ENCODE results near the gene DSE.

The DSE gene

DNA sequence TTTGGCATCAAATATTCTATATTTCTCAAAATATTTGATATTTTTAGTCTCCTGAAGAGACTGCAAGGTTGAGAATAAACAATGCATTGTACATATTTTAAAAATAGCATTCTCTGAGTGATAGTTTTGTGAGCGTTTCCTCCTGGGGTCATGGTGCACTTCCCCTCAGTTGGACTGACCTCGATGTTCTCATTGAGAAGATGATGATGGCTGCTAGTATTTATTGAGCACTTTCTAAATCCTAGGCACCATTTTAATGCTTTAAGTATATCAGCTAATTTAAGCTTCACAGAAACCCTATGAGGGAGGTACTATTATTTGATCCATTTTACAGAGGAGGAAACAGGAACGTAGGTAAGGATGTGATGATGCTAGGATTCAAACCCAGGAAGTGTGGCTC is 18.2 kb downstream of the DSE start:
- DNase-seq, result no peak

DNA sequence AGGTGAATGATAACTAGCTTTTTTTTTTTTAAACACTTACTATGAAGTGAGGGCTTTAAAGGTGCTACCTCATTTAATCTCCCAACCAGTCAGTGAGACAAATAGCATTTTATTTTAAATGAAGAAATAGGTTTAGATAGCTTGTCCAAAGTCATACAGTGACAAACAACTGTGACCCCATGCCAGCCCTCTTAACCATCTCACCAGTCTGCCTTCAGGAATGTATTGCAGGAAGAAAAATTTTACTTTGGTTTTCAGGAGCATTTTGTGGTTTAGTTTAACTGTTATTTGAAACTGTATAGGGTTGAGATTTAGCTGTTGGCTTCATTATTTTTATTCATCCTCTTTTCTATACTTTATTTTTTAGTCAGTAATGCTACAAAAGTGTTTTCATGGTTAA is 18.6 kb downstream of the DSE start:
- DNase-seq, result no peak

DNA sequence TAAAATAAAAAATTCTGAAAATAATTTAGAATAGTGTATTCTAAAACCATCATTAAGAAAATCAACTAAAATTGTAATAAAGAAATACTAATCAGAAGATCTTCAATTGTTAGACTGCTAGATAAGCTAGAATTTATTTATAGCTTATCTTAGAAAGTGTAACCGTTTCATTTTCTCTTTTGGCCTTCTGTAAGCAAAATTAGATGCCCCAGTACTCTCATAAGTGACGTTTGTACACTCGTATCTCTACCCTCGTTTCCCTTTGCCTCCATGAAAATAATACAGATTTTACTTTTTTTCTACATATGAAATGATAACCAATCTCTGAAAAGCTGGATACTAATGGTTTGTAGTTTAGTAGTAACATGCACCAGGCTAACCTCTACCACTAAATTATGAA is 19.8 kb downstream of the DSE start:
- no peak for DNase-seq

DNA sequence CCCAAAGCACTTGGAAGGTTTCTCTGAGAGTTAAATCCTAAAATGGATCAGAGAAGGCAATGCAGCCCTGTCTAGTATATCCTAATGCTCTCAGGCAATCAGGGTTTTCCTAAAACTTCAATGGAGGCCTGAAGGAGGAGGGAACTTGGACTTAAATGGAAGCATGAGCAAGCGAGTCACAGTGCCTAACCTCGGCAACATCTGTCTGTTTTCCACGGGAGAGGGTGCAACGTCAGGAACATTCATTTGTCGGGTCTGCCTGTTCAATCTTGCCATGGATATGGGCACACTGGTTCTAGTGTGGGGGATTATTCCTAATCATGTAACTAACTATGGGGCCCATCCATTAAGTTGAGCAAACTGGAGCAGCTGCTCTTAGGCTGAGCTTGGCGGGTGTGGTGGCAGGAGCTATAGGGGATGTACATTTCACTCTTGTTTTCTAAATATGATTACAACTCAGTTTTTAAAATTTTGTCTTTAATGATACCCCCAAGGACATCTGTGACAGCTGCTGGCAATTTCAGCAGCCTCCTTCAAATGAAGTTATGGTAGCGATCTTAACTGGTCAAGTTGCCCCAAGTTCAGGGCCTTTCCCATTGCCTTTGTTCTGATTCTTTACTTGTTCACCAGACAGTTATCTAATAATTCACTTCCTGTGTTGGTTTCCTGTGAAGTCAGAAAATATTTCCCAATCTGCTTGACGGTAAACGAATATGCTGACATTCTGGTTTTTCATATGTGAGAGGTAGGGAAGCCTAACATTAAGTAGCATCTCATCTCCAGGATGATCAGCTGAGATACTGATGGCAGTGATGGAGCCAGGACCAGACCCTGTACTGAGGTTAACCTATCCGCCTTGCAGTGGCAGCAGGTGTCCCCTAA is 21.6 kb downstream of the DSE start:
- DNase-seq, result peak; percentile 13

DNA sequence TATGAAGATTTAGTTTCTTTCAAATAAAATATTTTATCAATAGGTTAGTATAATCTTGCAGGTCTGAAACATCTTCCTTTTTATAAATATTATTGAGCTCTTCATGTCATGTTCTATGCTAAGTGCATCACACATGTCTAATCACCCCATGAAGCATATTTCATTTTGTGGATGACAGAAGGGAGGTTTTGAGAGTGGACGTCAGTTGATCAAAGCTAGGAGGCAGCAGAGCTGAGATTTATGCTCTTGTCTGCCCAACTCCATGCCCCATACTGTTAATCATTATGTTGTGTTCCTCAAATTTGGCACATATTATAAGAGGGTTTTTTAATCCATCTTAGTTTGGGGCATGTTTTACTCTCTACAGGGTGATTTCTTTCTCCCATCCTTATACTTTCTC is 22.7 kb downstream of the DSE start:
- no peak for DNase-seq

DNA sequence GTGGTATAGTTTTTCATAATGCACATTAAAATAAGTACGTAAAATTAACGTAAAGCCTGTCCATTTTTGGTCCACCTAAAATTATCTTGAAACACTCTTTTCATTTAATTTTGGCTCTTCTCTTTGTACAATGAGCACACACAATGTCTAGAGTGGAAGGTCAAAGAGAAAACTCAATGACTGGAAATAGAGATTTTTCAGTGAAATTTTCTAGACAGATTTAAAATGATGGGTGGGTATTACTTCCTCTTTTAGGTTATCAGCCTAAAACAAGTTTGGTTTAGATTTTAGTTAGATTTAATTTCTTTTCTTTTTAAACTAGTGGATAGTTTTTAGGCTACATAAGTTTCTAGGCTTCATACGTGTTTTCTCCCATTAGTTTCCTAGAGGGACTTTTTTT is 24.9 kb downstream of the DSE start:
- DNase-seq, result no peak

DNA sequence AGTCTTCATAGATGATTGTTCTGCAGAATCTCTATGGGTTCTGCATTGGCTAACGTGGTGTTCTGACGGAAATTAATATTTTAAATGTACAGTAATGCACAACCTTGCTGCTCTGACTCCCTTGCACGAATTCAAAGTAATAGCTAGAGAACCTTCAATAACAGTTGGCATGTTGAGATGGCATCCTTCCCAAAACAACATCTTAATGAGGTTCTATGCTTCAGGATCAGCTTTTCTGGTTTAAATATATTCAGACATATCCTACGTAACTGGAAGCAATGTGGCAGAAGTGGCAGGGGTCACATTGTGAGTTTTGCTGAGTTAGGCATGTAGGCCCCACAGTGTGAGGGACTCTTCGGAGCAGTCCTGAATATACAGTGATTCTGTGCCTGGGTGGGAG is 25.7 kb downstream of the DSE start:
- no peak for DNase-seq

DNA sequence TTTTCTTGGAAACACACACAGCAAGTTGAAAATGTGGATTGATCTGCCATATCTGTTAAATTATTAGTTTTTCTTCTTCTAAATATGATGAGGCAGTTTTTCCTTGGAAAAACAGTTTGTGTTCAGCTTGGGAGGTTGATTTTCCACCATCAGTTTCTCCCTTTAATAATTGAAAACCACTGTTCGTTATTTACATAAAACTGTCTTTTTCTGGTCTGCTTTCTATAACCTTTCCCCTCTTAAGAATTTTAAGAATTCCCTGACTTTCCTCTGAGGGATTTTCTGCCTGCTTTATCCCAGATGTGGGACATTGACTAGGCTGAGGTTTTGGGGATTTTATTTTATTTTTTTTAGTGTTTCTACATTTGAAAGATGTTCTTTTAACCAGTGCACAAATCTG is 27.2 kb downstream of the DSE start:
- DNase-seq, result no peak

DNA sequence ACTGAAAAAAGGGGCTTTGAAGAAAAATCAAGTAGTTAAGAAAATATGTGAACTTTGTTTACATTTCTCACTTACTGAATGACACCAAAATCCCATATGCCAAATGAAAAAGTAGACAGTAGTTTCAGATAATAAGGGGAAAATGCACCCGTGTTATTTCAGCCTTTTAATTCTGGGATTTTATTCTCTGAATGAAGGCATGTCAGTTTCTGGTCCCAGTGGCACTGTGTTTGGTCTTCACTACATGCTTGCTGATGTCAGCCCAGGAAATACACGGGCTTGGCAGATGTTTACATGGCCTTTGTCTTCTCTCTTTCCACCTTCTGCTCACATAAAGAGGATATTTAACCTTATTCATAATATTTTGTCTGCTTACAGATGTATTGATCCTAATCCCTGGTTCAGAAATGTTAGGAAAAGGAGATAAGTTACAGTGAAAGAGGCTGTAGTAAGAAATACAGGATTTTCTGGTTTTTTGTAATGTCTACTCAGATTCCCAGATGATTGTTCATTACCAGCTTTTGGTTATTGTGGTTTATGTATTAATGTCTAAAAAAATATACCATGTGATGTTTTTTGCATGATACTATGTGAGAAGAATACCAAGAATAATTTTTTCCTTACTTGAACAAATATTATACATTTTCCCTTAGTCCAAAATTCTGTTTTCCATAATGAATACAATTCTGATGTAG is 27.7 kb downstream of the DSE start:
- DNase-seq, result no peak

DNA sequence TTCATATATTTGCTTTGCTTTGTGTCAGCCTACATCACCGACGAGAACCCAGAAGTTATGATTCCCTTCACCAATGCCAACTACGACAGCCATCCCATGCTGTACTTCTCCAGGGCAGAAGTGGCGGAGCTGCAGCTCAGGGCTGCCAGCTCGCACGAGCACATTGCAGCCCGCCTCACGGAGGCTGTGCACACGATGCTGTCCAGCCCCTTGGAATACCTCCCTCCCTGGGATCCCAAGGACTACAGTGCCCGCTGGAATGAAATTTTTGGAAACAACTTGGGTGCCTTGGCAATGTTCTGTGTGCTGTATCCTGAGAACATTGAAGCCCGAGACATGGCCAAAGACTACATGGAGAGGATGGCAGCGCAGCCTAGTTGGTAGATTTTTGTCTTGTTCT is 28.5 kb downstream of the DSE start:
- DNase-seq, result no peak

DNA sequence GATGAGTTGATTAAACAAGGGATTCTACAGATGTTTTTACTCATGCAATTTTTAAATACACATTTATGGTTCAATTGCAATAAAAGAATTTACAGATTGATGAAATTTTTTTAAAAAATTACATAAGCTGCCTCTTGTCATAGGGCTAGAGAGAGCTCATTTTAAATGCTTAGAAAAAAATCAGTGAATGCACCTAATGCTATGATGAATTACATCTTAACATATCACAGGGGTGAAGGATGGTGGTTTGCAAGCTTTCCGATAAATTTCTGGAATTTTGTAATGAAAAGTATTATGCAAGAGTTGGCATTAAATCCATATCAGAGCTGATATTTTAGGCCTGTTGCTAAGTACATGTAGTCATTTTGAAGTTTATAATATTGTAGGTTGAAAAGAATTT is 29.6 kb downstream of the DSE start:
- no peak for DNase-seq

DNA sequence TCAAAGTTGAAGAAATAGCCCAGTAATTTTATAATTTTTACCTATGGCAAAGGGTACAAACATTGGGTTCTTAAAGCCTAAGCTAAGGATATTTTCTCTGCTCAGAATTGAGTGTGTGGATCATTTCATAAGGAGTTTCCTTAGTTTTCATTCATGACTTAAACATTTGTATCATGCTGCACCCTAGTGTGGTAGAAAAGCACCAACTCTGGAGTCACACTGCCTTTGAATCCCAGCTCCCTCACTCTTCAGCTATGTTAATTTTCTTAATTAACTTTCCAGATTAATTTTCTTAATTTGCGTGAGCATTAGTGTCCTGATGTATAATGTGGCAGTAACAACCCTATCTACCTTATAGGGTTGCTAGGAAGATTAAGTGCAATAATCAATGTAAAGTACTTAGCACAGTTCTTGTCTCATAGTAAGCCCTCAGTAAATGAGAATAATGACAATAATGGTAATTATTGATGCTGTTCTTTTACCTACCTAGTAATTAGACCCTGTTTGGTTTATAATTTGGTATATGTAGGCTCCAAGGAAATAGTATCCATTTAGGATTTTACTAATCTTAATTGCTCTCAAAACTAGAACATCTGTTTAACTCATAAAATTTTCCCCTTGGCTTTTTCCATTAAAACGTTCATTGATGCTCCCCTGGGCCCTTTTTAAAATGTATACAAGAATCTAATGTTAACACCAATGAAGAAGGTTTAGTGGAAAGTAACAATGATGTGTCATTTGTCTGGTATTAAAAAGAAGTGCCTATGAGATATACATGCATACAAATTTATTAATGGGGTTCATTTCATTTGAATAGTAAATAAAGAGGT is 31.6 kb downstream of the DSE start:
- DNase-seq, result no peak

DNA sequence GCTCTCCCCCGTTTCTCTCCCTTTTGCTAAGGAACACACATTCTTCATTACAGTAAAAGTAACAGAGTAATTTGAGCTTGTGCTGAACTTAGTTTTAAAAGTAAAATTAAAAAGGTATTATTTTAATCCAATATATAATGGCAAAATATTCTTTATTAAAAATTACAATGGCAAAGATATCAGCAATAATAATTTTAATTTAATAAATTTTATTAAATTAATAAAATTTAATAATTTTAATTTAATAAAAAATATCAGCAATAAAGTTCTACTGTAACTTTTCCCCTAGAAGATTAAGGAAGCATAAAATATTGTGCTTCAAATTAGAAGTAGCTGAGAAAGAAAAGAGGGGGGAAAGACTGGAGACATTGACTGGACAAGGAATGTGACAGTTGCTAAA is 32.5 kb downstream of the DSE start:
- no peak for DNase-seq

DNA sequence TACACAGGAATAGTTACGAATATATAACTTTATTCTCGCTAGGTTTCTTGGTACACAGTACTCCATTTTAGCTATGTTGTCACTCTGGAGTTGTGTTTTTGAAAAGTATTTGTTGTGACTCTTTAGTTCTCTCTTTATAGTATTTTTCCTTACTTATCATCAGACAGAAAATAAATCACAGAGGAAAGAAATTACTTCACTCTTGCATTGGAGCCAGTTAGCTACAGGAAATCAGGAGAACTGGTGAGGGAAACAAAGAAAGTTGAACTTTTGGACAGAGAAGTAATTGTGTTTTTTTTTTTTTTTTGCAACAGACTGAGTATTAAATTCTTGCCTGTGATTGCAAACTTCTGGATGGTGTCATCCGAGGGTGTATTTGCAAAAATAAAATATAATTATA is 33.9 kb downstream of the DSE start:
- DNase-seq, result no peak

DNA sequence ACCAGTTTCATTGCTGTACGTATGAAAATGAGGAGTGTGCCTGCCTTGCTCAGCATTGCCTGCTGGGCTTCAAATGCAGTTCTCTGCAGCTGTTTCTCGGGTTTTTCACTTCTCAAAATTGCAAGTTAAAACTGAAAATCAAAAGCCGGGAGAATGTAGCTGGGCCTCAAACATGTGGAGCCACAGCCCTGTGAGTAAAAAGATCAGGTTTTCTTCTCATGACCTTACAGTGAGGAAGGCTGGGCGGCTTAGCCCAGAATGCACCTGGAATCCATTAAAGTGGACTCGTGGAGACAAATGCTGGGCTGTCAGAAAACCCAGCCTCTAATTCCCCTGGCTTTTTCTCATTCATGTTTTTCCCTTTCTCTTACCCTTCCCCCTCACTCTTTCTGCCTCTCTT is 34.4 kb downstream of the DSE start:
- DNase-seq, result no peak

DNA sequence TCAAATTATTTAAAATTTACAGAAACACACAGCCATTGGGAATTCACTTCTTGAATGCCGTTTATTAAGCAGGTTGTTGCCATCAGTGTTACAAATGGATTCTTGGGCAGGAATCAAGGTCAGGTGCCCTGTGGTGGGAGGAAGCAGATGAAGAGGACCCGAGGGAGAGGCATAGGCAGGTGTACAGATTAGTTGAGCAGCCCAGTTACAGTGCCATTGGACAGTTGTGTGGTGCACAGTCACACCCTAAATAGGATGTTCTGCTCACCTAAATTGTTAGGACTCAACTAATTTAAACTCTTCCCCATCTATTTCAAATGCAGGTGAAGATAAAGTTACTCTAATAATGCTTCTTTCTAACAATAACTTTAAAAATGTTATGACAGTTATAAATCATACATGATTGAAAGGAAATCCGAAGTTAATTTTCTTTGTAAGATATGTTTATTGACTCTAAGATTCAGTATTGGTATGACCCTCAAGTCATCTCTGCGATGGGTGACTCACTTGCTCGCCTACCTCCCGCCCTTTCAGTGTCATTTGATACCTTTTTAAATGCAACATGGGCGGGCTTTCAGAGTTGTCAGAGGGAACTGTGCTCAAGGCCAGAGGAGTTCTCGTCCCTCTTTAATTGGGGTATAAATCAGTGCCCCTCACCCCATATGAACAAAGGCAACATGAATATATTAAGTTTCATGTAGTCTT is 35.1 kb downstream of the DSE start:
- no peak for DNase-seq

DNA sequence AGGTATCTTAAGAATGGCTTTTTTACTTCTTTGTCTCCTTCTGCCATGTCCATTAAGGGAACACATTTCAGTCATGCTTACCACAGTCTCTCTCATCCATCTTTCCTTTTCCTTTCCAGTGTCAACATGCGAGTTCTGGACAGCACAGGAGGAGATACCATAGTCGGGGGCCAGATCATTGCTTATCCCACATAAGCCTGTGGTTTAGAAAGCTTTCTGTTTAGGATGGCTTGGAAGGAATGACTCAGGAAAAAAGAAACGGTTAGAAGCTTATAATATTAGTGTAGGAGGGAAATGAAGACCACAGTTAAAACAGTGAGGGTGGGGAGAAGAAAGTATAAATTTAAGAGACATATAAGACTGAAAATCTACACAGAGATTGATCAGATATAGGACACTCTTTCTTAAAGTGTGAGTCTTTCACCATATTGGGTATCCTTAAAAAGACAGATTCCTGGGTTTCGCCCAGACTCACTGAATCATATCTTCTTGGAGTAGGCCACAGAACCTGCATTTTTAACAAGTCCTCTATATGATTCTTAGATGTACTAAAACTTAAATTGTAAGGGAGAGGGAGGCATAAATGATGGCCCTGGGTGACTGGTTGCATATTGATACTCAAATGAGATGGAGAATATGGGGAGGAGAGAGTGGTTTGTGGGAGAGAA is 36.1 kb downstream of the DSE start:
- DNase-seq, result no peak

DNA sequence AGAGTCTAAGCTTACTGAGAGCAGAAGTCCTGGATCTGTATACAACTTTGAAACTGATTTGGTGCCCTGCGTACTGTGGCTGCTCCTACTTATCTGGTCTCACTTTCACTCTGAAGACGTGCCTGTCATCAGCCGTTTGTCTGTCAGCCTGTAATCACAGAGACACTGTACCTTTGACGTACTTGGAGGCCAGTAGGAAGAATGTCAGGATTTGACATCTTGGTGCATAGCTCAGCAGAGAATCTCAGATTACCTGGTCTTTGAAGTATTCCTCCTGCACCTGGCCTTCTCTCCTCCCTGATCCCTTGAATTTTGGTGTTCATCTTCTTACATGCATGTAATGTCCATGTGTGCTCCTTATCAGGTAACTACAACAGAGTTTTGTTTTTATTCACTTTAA is 37.7 kb downstream of the DSE start:
- DNase-seq, result no peak

DNA sequence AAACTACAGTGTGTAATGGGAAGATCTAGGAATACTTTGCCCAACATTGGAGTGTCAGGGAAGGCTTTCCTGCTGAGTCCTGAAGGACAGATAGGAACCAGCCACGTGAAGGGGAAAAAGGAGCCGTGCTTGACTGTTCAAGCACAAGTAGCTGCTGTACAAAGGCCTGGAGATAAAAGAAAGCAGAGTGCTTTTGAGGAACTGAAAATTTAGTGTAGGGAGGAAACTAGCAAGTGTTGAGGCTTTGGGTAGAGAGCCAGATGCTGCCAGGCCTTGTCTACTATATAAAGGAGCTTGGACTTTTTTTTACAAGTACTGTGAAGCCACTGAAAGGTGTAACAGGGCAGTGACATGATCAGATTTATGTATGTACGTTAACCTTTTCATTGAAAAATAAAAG is 39.0 kb downstream of the DSE start:
- DNase-seq, result no peak

DNA sequence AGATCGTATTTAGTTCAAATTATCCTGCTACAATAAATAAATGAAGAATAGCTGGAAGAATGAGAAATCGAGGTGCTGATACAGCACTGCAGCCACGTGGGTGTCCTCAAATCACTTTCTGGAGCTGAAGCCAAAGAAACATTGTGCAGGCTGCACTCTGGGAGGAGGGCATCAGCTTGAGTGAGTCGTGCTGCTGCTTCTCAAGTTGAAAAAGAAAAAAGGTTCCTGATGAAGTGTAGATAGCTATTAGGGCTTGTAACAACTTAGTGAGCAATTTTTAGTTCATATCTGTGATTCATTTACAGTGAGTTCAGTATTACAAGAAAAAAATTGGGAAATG is 40.5 kb downstream of the DSE start:
- no peak for DNase-seq

DNA sequence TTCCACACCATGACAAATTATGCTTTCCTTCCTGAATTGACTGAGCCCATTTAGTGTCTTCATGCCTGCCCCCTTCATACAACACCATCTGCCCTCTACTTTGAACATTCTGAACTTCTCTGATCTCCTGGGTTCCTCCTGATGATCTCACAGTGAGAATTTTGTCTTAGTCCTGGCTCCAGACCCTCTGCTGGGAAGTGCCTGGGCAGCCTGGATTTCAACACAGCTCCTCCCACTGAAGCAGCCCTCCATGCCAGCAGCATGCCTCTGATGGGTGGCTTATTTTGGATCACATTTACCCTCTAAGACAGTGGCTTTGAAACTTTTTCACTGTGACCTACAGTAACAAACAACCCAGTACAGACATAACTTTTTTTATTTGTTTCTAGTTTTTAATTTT is 41.5 kb downstream of the DSE start:
- no peak for DNase-seq

DNA sequence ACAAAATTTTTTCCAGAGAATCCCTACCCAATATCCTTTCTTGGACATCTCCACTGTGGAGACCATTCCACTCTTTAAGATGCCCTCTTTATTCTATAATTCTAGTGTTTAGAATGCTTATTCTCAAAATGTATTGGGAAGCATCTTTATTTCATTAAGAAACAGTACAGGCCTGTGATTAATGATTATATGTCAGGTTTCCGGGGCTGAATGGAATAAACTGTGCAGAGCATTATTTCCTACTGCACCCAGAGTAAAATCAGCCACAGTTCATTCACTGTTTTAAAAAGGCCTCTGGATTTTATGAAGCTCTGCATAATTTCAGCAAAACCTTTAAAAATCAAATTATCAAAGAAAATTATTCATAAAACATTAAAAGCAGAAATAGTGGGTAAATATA is 42.6 kb downstream of the DSE start:
- no peak for DNase-seq

DNA sequence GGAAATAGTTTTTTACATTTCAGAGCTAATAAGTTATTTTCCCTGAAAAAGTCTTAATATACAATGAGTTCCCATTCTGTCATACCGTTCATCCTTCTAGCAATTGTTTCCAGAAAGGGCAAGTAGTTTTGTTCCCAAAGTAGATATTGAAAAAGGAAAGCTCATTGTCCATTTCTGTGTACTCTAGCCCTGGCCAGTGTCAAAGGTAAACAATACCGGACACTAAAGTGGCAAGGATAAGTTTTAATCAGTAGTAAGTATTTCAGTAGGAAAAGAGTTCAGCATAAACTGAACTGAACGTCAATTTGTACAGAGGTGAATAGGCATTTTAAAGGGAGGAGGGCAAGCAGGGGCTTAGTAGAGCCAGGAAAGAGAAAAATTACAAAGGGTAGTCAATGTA is 46.9 kb downstream of the DSE start:
- no peak for DNase-seq
